Heart left ventricle (tissue), 16 donors: ENCODE results near the gene PAX5. TPM values are rescaled to one million over a fixed set of nuclear protein-coding genes. Genes with fewer than 3 reads are reported as not detected.
A peak's percentile ranks its signal among the peaks of the same experiment; 100 is the strongest.

Experiments used
- ATAC-seq, 4 donors: fragments of 200-7000 bp; cut with Tn5 transposase; one replicate each; pipeline ENCODE4 v1.9.1; 2020 to 2022; ENCODE audit warnings: moderate library complexity in 4 of 4, mild to moderate bottlenecking in 3 of 4, moderate number of reproducible peaks in 1 of 4
- DNase-seq, 5 donors: peaks; one replicate each; pipeline ENCODE4 v3.0.0-alpha.2; 2020
- H3K27ac ChIP-seq, 12 donors: fragments of 200-600 bp; sonication (generic) in 4 of 12; one replicate each; pipeline versions ENCODE4 v1.5.0 to v1.8.0; 2016 to 2022; ENCODE audit warnings: mild to moderate bottlenecking in 2 of 12
- H3K27me3 ChIP-seq, 9 donors: fragments of 200-600 bp; sonication (generic) in 2 of 9; one replicate each; pipeline versions ENCODE4 v1.5.1 to v1.8.0; 2016 to 2022; ENCODE audit warnings: mild to moderate bottlenecking in 3 of 9
- H3K36me3 ChIP-seq, 9 donors: fragments of 200-600 bp; sonication (generic) in 2 of 9; one replicate each; pipeline versions ENCODE4 v1.5.0 to v1.8.0; 2018 to 2022; ENCODE audit warnings: mild to moderate bottlenecking in 2 of 9
- H3K4me1 ChIP-seq, 12 donors: fragments of 200-600 bp; sonication (generic) in 4 of 12; one replicate each; pipeline versions ENCODE4 v1.5.0 to v1.8.0; 2016 to 2022; ENCODE audit warnings: mild to moderate bottlenecking in 3 of 12
- H3K4me3 ChIP-seq, 12 donors: fragments of 200-600 bp; sonication (generic) in 4 of 12; one replicate each; pipeline versions ENCODE4 v1.5.0 to v1.8.0; 2017 to 2022; ENCODE audit warnings: mild to moderate bottlenecking in 9 of 12, moderate library complexity in 4 of 12
- H3K9me3 ChIP-seq, 12 donors: fragments of 200-600 bp; sonication (generic) in 4 of 12; one replicate each; pipeline versions ENCODE4 v1.5.0 to v1.8.0; 2016 to 2022; ENCODE audit warnings: mild to moderate bottlenecking in 1 of 12
- CTCF ChIP-seq, 12 donors: fragments of 200-600 bp; sonication (generic) in 4 of 12; IDR thresholded peaks; one replicate each; pipeline versions ENCODE4 v1.5.0 to v1.8.0; 2018 to 2022; ENCODE audit warnings: antibody characterized with exemption in 12 of 12, mild to moderate bottlenecking in 5 of 12
- POLR2A ChIP-seq, 2 donors: fragments of 450-650 bp; IDR thresholded peaks; one replicate each; pipeline ENCODE4 v1.6.1; 2017; ENCODE audit warnings: antibody characterized with exemption in 2 of 2, mild to moderate bottlenecking in 2 of 2, moderate library complexity in 2 of 2
- WGBS, 4 donors: extraction: QIAGEN DNeasy Blood & Tissue Kit in 2 of 4; methylation state at CpG; one replicate each; pipeline versions ENCODE4 v1.1.5 to v1.1.7; 2013 to 2018; 5-methylcytosine and 5-hydroxymethylcytosine counted together
- intact Hi-C, 10 donors: fragments of 100-400 bp; cut with DNase I; formaldehyde crosslinking; loops; one replicate each; pipeline versions ENCODE4 v1.11.1 to v1.14.2; 2022
- polyA plus RNA-seq, 2 donors: library from polyadenylated mRNA; stranded (reverse); fragments of 200-250 nt; gene quantifications; one replicate each; pipeline ENCODE4 v1.2.3, GENCODE V29; 2013
- total RNA-seq, 9 donors: library from RNA; depleted of rRNA in 2 of 9; stranded (reverse); fragments of >200 nt in 2 of 9; fragmentation: NEBNext Ultra II Directional in 3 of 9; extraction: Animal tissue kit (Norgen Biotek cat#: 25700) in 3 of 9; gene quantifications; one replicate each; pipeline versions ENCODE4 v1.1.0 to v1.2.4, GENCODE V29; 2016 to 2023
- donor health status: ischemic (EF 13 %, LVEDD 7.1; RV severe dilation, severe dysfunction).
- donor health status: healthy with polysubstance abuse.
- donor health status: DM: no; HTN: yes; CAD: no.
- donor health status: DM: no; HTN: no; CAD: no.
- donor health status: ischemic (EF 25% LVEDD 6.9; RV normal size, moderate dysfunction).
- donor health status: ischemic (EF 25% LVEDD 5.7; RV mildly dilated, moderate dysfunction).
- donor health status: healthy.
- donor health status: DM: yes; HTN: yes; CAD: no.
- donor health status: ischemic (EF 35%, LVEDD 5.7; RV mildly dilated, moderate dysfunction).
- donor health status: nonischemic (EF 11% LVEDD 7.7; RV severe dilation, severe dysfunction).
- donor health status: DM: yes; HTN: yes; CAD: no.
- donor health status: PGD.
- donor health status: ischemic (EF 29% LVEDD 5.4; RV normal size, mild dysfunction).
- donor health status: nonischemic (EF 23%, LVEDD 6.1; RV moderate dilation, normal function).

PAX5 gene
- total and polyA plus RNA-seq, 11 donors: 0.01 to 0.37 (median 0.08) TPM; not detected in 7

GRCh38 chr9:36833954-36834353 is 200.1 kb downstream of the PAX5 start:
- Histone ChIP-seq H3K36me3 (no peaks in the 10 kb centered on the region), H3K27ac (no peak overlapping the region), H3K4me3 (no peak overlapping the region), H3K9me3 (no peaks in the 10 kb centered on the region), H3K4me1 (no peaks in the 10 kb centered on the region), H3K27me3 (peaks cover 0 to 17% (median 0%) of the 10 kb centered on the region in 9 donors)
- DNase-seq (no peak), ATAC-seq (no peak)
- intact Hi-C loops: no loop called here
- TF ChIP-seq CTCF (IDR thresholded peaks at IDR 0.05): no peak
- TF ChIP-seq POLR2A (IDR thresholded peaks at IDR 0.05): no peak
- 59 to 69% (median 67%) methylated on average over 5 to 6 of the region's 6 CpGs for WGBS, 4 donors

GRCh38 chr9:36832164-36832795 is 201.8 kb downstream of the PAX5 start:
- Histone ChIP-seq H3K36me3 (no peaks in the 10 kb centered on the region), H3K9me3 (no peaks in the 10 kb centered on the region), H3K4me3 (no peak overlapping the region), H3K27me3 (peaks cover 0 to 24% (median 0%) of the 10 kb centered on the region in 9 donors), H3K4me1 (no peaks in the 10 kb centered on the region), H3K27ac (no peak overlapping the region)
- WGBS, 4 donors: 64 to 72% (median 67%) methylated on average over 14 to 16 of the region's 16 CpGs
- intact Hi-C loops: no loop called here
- ATAC-seq: no peak
- no peak for TF ChIP-seq CTCF (IDR thresholded peaks at IDR 0.05)
- no peak for TF ChIP-seq POLR2A (IDR thresholded peaks at IDR 0.05)
- no peak for DNase-seq

- Histone ChIP-seq H3K9me3 (no peaks in the 10 kb centered on the region), H3K27ac (no peak overlapping the region), H3K4me3 (no peak overlapping the region), H3K27me3 (peaks cover 0 to 24% (median 0%) of the 10 kb centered on the region in 9 donors), H3K36me3 (no peaks in the 10 kb centered on the region), H3K4me1 (no peaks in the 10 kb centered on the region)
- intact Hi-C loops: no loop called here
- no peak for ATAC-seq
- TF ChIP-seq CTCF (IDR thresholded peaks at IDR 0.05): no peak
- no peak for TF ChIP-seq POLR2A (IDR thresholded peaks at IDR 0.05)
- 49 to 59% (median 50%) methylated on average over 7 of the region's 7 CpGs for WGBS, 4 donors
- DNase-seq: no peak
Observed at GRCh38 chr9:36831381-36832161, 202.5 kb downstream of the PAX5 start.

GRCh38 chr9:36828611-36829013 is 205.5 kb downstream of the PAX5 start:
- intact Hi-C loops: no loop called here
- H3K27ac ChIP-seq: no peak overlapping the region
- no peaks in the 10 kb centered on the region for H3K4me1 ChIP-seq
- peaks cover 0 to 34% (median 0%) of the 10 kb centered on the region in 9 donors for H3K27me3 ChIP-seq
- H3K36me3 ChIP-seq: no peaks in the 10 kb centered on the region
- no peak for TF ChIP-seq POLR2A (IDR thresholded peaks at IDR 0.05)
- TF ChIP-seq CTCF (IDR thresholded peaks at IDR 0.05): no peak
- ATAC-seq: no peak
- peak in 1 of 5 donors; percentile 37 for DNase-seq
- 88 to 93% (median 91%) methylated on average over 7 of the region's 7 CpGs for WGBS, 4 donors
- H3K9me3 ChIP-seq: no peaks in the 10 kb centered on the region
- no peak overlapping the region for H3K4me3 ChIP-seq
